ENCODE measurements around the gene FOSB. TPM values are rescaled to one million over a fixed set of nuclear protein-coding genes. Genes with fewer than 3 reads are reported as not detected.
"Not testable (repeated sequence)": the region's sequence is repeated elsewhere in the genome, so short reads cannot be mapped to it uniquely, and the experiment has no call there.

Gene FOSB
- total RNA-seq, 1 donor, result 337 TPM

GRCh38 chr19:45508861-45509691 lies 41.3 kb downstream of the FOSB start:
- Histone ChIP-seq H3K27me3 (ENCODE audit: insufficient read depth, low read length) (no peaks in the 10 kb centered on the region), H3K9me3 (ENCODE audit: low read depth, low read length) (no peaks in the 10 kb centered on the region), H3K4me3 (ENCODE audit: low read length) (peak overlapping the region; percentile 97), H3K4me1 (ENCODE audit: insufficient read depth, low read length) (peaks cover 66% of the 10 kb centered on the region)

- Histone ChIP-seq H3K9me3 (ENCODE audit: low read depth, low read length) (no peaks in the 10 kb centered on the region), H3K4me1 (ENCODE audit: insufficient read depth, low read length) (peaks cover 67% of the 10 kb centered on the region), H3K4me3 (ENCODE audit: low read length) (peak overlapping the region; percentile 97), H3K27me3 (ENCODE audit: insufficient read depth, low read length) (no peaks in the 10 kb centered on the region)
Measured at GRCh38 chr19:45509692-45510015, 41.9 kb downstream of the FOSB start.

- not testable (repeated sequence) for H3K27me3 ChIP-seq (ENCODE audit: insufficient read depth, low read length); H3K9me3 ChIP-seq (ENCODE audit: low read depth, low read length)
- peaks cover 71% of the 10 kb centered on the region for H3K4me1 ChIP-seq (ENCODE audit: insufficient read depth, low read length)
- peak overlapping the region; percentile 97 for H3K4me3 ChIP-seq (ENCODE audit: low read length)
Measured at GRCh38 chr19:45510352-45510751, 42.6 kb downstream of the FOSB start.

GRCh38 chr19:45511074-45511473 lies 43.3 kb downstream of the FOSB start:
- no peak overlapping the region for H3K4me3 ChIP-seq (ENCODE audit: low read length)
- peaks cover 71% of the 10 kb centered on the region for H3K4me1 ChIP-seq (ENCODE audit: insufficient read depth, low read length)
- no peaks in the 10 kb centered on the region for H3K27me3 ChIP-seq (ENCODE audit: insufficient read depth, low read length)

GRCh38 chr19:45512881-45513483 lies 45.2 kb downstream of the FOSB start:
- Histone ChIP-seq H3K9me3 (ENCODE audit: low read depth, low read length) (no peaks in the 10 kb centered on the region), H3K27me3 (ENCODE audit: insufficient read depth, low read length) (no peaks in the 10 kb centered on the region), H3K4me3 (ENCODE audit: low read length) (no peak overlapping the region), H3K4me1 (ENCODE audit: insufficient read depth, low read length) (peaks cover 75% of the 10 kb centered on the region)

More at GRCh38 chr19:45511074-45511473, 43.3 kb downstream of the FOSB start:
- H3K9me3 ChIP-seq (ENCODE audit: low read depth, low read length), result no peaks in the 10 kb centered on the region

- H3K4me3 ChIP-seq (ENCODE audit: low read length), result peak overlapping the region; percentile 23
Measured at GRCh38 chr19:45514376-45515051, 46.7 kb downstream of the FOSB start.

GRCh38 chr19:45515081-45515624 lies 47.4 kb downstream of the FOSB start:
- Histone ChIP-seq H3K4me1 (ENCODE audit: insufficient read depth, low read length) (peaks cover 70% of the 10 kb centered on the region), H3K9me3 (ENCODE audit: low read depth, low read length) (no peaks in the 10 kb centered on the region), H3K27me3 (ENCODE audit: insufficient read depth, low read length) (no peaks in the 10 kb centered on the region), H3K4me3 (ENCODE audit: low read length) (peak overlapping the region; percentile 23)

More at GRCh38 chr19:45514376-45515051, 46.7 kb downstream of the FOSB start:
- peaks cover 73% of the 10 kb centered on the region for H3K4me1 ChIP-seq (ENCODE audit: insufficient read depth, low read length)
- no peaks in the 10 kb centered on the region for H3K9me3 ChIP-seq (ENCODE audit: low read depth, low read length)
- no peaks in the 10 kb centered on the region for H3K27me3 ChIP-seq (ENCODE audit: insufficient read depth, low read length)

- Histone ChIP-seq H3K27me3 (ENCODE audit: insufficient read depth, low read length) (no peaks in the 10 kb centered on the region), H3K4me3 (ENCODE audit: low read length) (peak overlapping the region; percentile 18), H3K9me3 (ENCODE audit: low read depth, low read length) (no peaks in the 10 kb centered on the region), H3K4me1 (ENCODE audit: insufficient read depth, low read length) (peaks cover 69% of the 10 kb centered on the region)
Measured at GRCh38 chr19:45515807-45516401, 48.1 kb downstream of the FOSB start.

- Histone ChIP-seq H3K27me3 (ENCODE audit: insufficient read depth, low read length) (no peaks in the 10 kb centered on the region), H3K4me3 (ENCODE audit: low read length) (no peak overlapping the region), H3K9me3 (ENCODE audit: low read depth, low read length) (no peaks in the 10 kb centered on the region), H3K4me1 (ENCODE audit: insufficient read depth, low read length) (peaks cover 67% of the 10 kb centered on the region)
Measured at GRCh38 chr19:45517238-45517637, 49.4 kb downstream of the FOSB start.

- peaks cover 67% of the 10 kb centered on the region for H3K4me1 ChIP-seq (ENCODE audit: insufficient read depth, low read length)
- H3K4me3 ChIP-seq (ENCODE audit: low read length), result no peak overlapping the region
- H3K27me3 ChIP-seq (ENCODE audit: insufficient read depth, low read length), result no peaks in the 10 kb centered on the region
- no peaks in the 10 kb centered on the region for H3K9me3 ChIP-seq (ENCODE audit: low read depth, low read length)
Measured at GRCh38 chr19:45517641-45518468, 50.1 kb downstream of the FOSB start.

GRCh38 chr19:45518469-45518826 lies 50.7 kb downstream of the FOSB start:
- no peak overlapping the region for H3K4me3 ChIP-seq (ENCODE audit: low read length)
- peaks cover 67% of the 10 kb centered on the region for H3K4me1 ChIP-seq (ENCODE audit: insufficient read depth, low read length)
- H3K9me3 ChIP-seq (ENCODE audit: low read depth, low read length), result no peaks in the 10 kb centered on the region
- no peaks in the 10 kb centered on the region for H3K27me3 ChIP-seq (ENCODE audit: insufficient read depth, low read length)

GRCh38 chr19:45522010-45522941 lies 54.5 kb downstream of the FOSB start:
- H3K27me3 ChIP-seq (ENCODE audit: insufficient read depth, low read length), result no peaks in the 10 kb centered on the region
- H3K9me3 ChIP-seq (ENCODE audit: low read depth, low read length), result no peaks in the 10 kb centered on the region
- H3K4me1 ChIP-seq (ENCODE audit: insufficient read depth, low read length), result peaks cover 57% of the 10 kb centered on the region

GRCh38 chr19:45523642-45524256 lies 56.0 kb downstream of the FOSB start:
- Histone ChIP-seq H3K9me3 (ENCODE audit: low read depth, low read length) (no peaks in the 10 kb centered on the region), H3K27me3 (ENCODE audit: insufficient read depth, low read length) (no peaks in the 10 kb centered on the region), H3K4me1 (ENCODE audit: insufficient read depth, low read length) (peaks cover 57% of the 10 kb centered on the region), H3K4me3 (ENCODE audit: low read length) (no peak overlapping the region)

More at GRCh38 chr19:45522010-45522941, 54.5 kb downstream of the FOSB start:
- H3K4me3 ChIP-seq (ENCODE audit: low read length), result no peak overlapping the region
